Activated CD4-positive, alpha-beta T cell treated with anti-CD3 and anti-CD28 coated beads, Interleukin-2, amount 50 U/mL, for 24 hours (primary cell): ENCODE results near the gene CASK.
"Not testable (repeated sequence)": the region's sequence is repeated elsewhere in the genome, so short reads cannot be mapped to it uniquely, and the experiment has no call there.

Experiments used
- DNase-seq, 2 donors: peaks; one replicate each; pipeline ENCODE4 v3.0.0-alpha.2; 2020; ENCODE audit warnings: low read depth in 1 of 2, low spot score in 1 of 2

The CASK gene

GRCh38 chrX:41522081-41522480 lies 401.3 kb downstream of the CASK start:
- no peak for DNase-seq

GRCh38 chrX:41519468-41519867 lies 403.9 kb downstream of the CASK start:
- DNase-seq: no peak

- DNase-seq: no peak
Measured at GRCh38 chrX:41518841-41519220, 404.5 kb downstream of the CASK start.

GRCh38 chrX:41518127-41518840 lies 405.1 kb downstream of the CASK start:
- no peak for DNase-seq

GRCh38 chrX:41516999-41517765 lies 406.2 kb downstream of the CASK start:
- no peak for DNase-seq

- no peak for DNase-seq
Measured at GRCh38 chrX:41516456-41516855, 406.9 kb downstream of the CASK start.

- DNase-seq: no peak
Measured at GRCh38 chrX:41515376-41515775, 408.0 kb downstream of the CASK start.

GRCh38 chrX:41514179-41514578 lies 409.2 kb downstream of the CASK start:
- no peak for DNase-seq

- DNase-seq: not testable (repeated sequence)
Measured at GRCh38 chrX:41512853-41513252, 410.5 kb downstream of the CASK start.

- DNase-seq: no peak
Measured at GRCh38 chrX:41512394-41512793, 411.0 kb downstream of the CASK start.

- DNase-seq: no peak
Measured at GRCh38 chrX:41507919-41508318, 415.4 kb downstream of the CASK start.

GRCh38 chrX:41502004-41502403 lies 421.4 kb downstream of the CASK start:
- no peak for DNase-seq

GRCh38 chrX:41499984-41500383 lies 423.4 kb downstream of the CASK start:
- DNase-seq: no peak

- DNase-seq: no peak
Measured at GRCh38 chrX:41499195-41499594, 424.2 kb downstream of the CASK start.

GRCh38 chrX:41491267-41492004 lies 431.9 kb downstream of the CASK start:
- DNase-seq: no peak

- no peak for DNase-seq
Measured at GRCh38 chrX:41490446-41490845, 432.9 kb downstream of the CASK start.

- no peak for DNase-seq
Measured at GRCh38 chrX:41482154-41482850, 441.1 kb downstream of the CASK start.

- no peak for DNase-seq
Measured at GRCh38 chrX:41481264-41482109, 441.9 kb downstream of the CASK start.

- DNase-seq: no peak
Measured at GRCh38 chrX:41480508-41481260, 442.7 kb downstream of the CASK start.
